ENCODE results near the gene KDSR. TPM values are rescaled to one million over a fixed set of nuclear protein-coding genes. Genes with fewer than 3 reads are reported as not detected.
"Not testable (repeated sequence)": the region's sequence is repeated elsewhere in the genome, so short reads cannot be mapped to it uniquely, and the experiment has no call there.

Gene KDSR
- total RNA-seq, 6 experiments from 2014 or later = 46.7 to 69.4 (median 57.1) TPM

DNA sequence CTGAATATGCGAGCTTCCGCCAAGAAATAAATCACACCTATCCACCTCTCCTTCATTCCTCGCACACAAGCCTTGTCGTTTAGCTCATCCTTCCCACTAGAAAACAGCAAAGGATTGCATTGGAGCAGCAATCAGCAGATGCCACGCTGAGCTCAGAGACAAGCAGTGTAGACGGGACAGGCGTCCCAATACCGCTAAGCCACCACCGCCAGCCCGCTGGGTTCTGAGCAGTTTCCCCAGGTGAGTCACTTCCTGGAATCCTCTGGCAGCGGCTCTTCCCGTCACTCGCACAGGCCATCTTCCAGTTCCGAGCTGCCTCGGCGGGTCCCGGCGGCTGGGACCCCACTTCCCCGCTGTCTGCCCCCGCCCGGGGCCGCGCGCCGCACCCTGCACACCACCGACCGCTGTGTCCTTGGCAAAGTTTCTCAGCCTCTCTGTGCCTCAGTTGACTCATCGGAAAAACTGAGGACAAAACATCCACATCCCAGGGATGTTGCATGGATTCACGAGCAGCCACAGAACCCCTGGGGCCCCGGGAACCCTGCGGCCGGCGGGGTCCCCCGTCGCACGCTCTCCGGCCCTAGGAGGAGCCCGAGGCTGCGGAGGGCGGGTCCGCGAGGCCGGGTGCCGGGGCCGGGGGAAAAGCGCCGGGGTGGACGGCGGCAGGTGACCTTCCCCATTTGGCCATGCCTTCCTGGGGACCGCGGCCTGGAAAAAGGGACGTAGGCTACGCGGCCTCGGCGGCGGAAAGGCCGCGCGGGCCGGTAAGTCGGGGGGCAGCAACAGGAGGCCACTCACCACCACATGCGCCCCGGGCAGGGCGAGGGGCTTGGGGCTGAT is 573 bp downstream of the KDSR start:
- peak overlapping the region; percentile 88 for H3K27ac Mint-ChIP-seq
- H3K4me3 Mint-ChIP-seq = peak overlapping the region; percentile 95
- no peaks in the 10 kb centered on the region for H3K9me3 Mint-ChIP-seq
- H3K36me3 Mint-ChIP-seq (ENCODE audit: low read depth) = peaks cover 19% of the 10 kb centered on the region
- TF ChIP-seq, protein P1, sequence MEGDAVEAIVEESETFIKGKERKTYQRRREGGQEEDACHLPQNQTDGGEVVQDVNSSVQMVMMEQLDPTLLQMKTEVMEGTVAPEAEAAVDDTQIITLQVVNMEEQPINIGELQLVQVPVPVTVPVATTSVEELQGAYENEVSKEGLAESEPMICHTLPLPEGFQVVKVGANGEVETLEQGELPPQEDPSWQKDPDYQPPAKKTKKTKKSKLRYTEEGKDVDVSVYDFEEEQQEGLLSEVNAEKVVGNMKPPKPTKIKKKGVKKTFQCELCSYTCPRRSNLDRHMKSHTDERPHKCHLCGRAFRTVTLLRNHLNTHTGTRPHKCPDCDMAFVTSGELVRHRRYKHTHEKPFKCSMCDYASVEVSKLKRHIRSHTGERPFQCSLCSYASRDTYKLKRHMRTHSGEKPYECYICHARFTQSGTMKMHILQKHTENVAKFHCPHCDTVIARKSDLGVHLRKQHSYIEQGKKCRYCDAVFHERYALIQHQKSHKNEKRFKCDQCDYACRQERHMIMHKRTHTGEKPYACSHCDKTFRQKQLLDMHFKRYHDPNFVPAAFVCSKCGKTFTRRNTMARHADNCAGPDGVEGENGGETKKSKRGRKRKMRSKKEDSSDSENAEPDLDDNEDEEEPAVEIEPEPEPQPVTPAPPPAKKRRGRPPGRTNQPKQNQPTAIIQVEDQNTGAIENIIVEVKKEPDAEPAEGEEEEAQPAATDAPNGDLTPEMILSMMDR (IDR thresholded peaks at IDR 0.05) = no peak
- 0 out of 2 replicates have a peak, but pooled peaks cover 1% of the 10 kb centered on the region for H3K27me3 Mint-ChIP-seq (ENCODE audit: insufficient read depth)
- H3K4me1 Mint-ChIP-seq (ENCODE audit: low read depth) = peaks cover 37% of the 10 kb centered on the region
- peak; percentile 68 for DNase-seq

GRCh38 chr18:63365876-63366212 is 1.2 kb downstream of the KDSR start:
- peaks cover 37% of the 10 kb centered on the region for H3K4me1 Mint-ChIP-seq (ENCODE audit: low read depth)
- H3K36me3 Mint-ChIP-seq (ENCODE audit: low read depth) = peaks cover 19% of the 10 kb centered on the region
- no peak for DNase-seq
- peak overlapping the region; percentile 88 for H3K27ac Mint-ChIP-seq
- H3K4me3 Mint-ChIP-seq = peak overlapping the region; percentile 95
- 0 out of 2 replicates have a peak, but pooled peaks cover 1% of the 10 kb centered on the region for H3K27me3 Mint-ChIP-seq (ENCODE audit: insufficient read depth)
- H3K9me3 Mint-ChIP-seq = no peaks in the 10 kb centered on the region
- TF ChIP-seq, protein P1 (IDR thresholded peaks at IDR 0.05) = no peak

DNA sequence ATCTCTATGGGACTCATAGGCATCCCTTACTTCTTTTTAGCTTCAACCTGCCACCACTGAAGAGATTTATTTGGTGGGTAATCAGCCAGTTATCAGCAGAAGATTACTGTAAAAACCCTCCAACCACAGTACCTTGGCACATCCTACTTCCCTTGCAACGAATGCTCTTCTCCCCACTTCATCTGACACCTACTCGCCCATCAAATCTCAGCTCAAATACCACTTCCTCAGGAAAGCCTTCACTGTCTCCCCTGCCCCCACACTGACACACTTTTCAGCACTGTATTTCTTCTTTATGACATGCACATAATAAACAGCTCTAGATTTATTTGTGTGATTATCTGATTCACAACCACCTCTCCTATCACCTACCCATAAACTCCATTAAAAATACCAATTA is 3.1 kb downstream of the KDSR start:
- TF ChIP-seq, protein P1 (IDR thresholded peaks at IDR 0.05) = no peak
- Mint-ChIP-seq H3K4me1 (ENCODE audit: low read depth) (peaks cover 36% of the 10 kb centered on the region), H3K9me3 (no peaks in the 10 kb centered on the region), H3K27me3 (ENCODE audit: insufficient read depth) (0 out of 2 replicates have a peak, but pooled peaks cover 1% of the 10 kb centered on the region), H3K4me3 (no peak overlapping the region), H3K36me3 (ENCODE audit: low read depth) (peaks cover 27% of the 10 kb centered on the region), H3K27ac (no peak overlapping the region; the same call in 1 of the 2 replicates)
- no peak for DNase-seq

DNA sequence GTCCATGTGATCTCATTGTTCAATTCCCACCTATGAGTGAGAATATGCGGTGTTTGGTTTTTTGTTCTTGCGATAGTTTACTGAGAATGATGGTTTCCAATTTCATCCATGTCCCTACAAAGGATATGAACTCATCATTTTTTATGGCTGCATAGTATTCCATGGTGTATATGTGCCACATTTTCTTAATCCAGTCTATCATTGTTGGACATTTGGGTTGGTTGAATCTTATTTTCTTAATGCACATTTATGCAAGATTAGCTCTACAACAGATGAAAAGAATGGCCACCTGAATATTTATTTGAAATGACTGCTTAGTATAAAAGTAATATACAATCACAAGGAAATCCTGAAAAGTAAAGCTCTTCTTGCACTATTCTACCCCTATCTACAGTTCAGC is 3.6 kb downstream of the KDSR start:
- H3K9me3 Mint-ChIP-seq; H3K27me3 Mint-ChIP-seq (ENCODE audit: insufficient read depth); DNase-seq; H3K27ac Mint-ChIP-seq; H3K4me3 Mint-ChIP-seq: not testable (repeated sequence)
- Mint-ChIP-seq H3K36me3 (ENCODE audit: low read depth) (peaks cover 27% of the 10 kb centered on the region), H3K4me1 (ENCODE audit: low read depth) (peaks cover 30% of the 10 kb centered on the region)

- Mint-ChIP-seq H3K9me3 (no peaks in the 10 kb centered on the region), H3K4me1 (ENCODE audit: low read depth) (no peaks in the 10 kb centered on the region), H3K4me3 (no peak overlapping the region), H3K27me3 (ENCODE audit: insufficient read depth) (no peaks in the 10 kb centered on the region), H3K27ac (no peak overlapping the region), H3K36me3 (ENCODE audit: low read depth) (peaks cover 20% of the 10 kb centered on the region)
- DNase-seq = no peak
- TF ChIP-seq, protein P1 (IDR thresholded peaks at IDR 0.05) = no peak
Observed at GRCh38 chr18:63356272-63356896, 10.6 kb downstream of the KDSR start.

GRCh38 chr18:63350230-63350629 is 16.8 kb downstream of the KDSR start:
- Mint-ChIP-seq H3K27me3 (ENCODE audit: insufficient read depth) (no peaks in the 10 kb centered on the region; the same call in 1 of the 2 replicates), H3K36me3 (ENCODE audit: low read depth) (peaks cover 30% of the 10 kb centered on the region), H3K9me3 (no peaks in the 10 kb centered on the region), H3K27ac (no peak overlapping the region), H3K4me3 (no peak overlapping the region), H3K4me1 (ENCODE audit: low read depth) (peaks cover 23% of the 10 kb centered on the region)
- DNase-seq = no peak
- TF ChIP-seq, protein P1 (IDR thresholded peaks at IDR 0.05) = no peak

All from HFFc6 (cell line).